ENCODE results near the gene GASK1A.

GRCh38 chr3:42982645-42983412 is 3.7 kb downstream of the GASK1A start:
- TF ChIP-seq CTCF (IDR thresholded peaks at IDR 0.05; ENCODE audit: low read depth, low read length): no peak
- TF ChIP-seq EZH2phosphoT487 (IDR thresholded peaks at IDR 0.05; ENCODE audit: low read depth): no peak

All from OCI-LY3 (cell line).